ENCODE results near the gene CASKIN1. TPM values are rescaled to one million over a fixed set of nuclear protein-coding genes. Genes with fewer than 3 reads are reported as not detected.

Gene CASKIN1
- total RNA-seq, 1 donor from 2014 or later, result 1.6 TPM

DNA sequence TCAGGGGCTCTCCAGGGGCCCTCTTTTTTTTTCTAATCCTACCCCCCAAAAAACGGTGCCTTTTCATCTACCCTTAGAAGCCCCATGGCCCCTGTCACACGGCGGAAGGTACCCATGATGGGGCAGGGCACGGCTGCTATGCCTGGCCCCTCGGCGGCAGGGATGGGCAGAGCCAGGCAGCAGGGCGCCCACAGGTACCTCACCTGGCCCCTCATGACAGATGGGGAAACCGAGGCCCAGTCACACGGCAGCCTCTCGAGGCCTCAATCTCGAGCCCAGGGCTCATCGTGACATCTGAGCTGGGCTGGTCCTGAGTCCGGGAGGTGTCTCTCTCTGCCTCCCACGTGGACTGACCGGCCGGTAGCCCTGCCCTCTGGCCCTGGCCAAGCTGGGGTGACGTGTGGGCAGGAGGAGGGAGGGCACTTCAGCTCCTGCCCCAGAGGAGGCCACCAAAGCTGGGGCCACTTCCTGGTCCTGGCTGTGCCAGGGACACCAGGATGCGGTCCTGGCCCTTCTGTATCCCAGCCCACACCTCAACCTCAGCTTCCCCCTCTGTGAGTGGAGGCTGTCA, 29.3 kb downstream of the CASKIN1 start:
- peaks cover 22% of the 10 kb centered on the region for H3K79me2 ChIP-seq (ENCODE audit: low read depth)

DNA sequence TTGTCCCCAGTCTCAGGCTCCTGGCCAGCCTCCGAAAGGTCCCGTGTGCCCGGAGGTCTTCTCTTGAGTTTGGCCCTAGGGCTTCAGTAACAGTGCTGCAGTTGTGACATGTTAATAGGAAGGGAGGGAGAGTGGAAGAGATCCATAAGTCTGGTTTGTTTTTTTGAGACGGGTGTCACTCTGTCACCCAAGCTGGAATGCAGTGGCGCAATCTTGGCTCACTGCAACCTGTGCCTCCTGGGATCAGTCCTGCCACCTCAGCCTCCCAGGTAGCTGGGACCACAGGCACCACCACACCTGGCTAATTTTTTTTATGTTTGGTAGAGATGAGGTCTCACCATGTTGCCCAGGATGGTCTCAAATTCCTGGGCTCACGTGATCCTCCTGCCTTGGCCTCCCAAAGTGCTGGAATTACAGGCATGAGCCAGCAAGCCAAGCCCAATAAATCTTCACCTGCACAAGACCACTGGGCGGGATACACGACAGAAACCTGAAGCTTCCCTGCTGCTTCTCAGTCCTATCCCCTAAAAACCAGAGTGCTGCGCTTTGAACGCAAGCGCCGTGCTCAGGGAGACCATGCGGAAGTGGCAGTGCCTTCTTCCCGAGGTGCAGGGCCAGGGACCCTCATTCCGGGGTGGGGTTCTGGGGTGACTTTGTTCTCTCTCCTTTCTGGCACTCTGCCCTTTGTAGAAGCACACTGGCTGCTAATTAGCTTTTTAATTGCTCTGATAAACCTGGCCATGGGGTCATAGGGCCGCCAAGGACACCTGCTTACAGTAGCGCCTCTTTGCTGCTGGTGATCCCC, 29.9 kb downstream of the CASKIN1 start:
- TF ChIP-seq EZH2phosphoT487 (IDR thresholded peaks at IDR 0.05) (no peak), EZH2 (IDR thresholded peaks at IDR 0.05) (no peak)
- TF ChIP-seq, protein P1, sequence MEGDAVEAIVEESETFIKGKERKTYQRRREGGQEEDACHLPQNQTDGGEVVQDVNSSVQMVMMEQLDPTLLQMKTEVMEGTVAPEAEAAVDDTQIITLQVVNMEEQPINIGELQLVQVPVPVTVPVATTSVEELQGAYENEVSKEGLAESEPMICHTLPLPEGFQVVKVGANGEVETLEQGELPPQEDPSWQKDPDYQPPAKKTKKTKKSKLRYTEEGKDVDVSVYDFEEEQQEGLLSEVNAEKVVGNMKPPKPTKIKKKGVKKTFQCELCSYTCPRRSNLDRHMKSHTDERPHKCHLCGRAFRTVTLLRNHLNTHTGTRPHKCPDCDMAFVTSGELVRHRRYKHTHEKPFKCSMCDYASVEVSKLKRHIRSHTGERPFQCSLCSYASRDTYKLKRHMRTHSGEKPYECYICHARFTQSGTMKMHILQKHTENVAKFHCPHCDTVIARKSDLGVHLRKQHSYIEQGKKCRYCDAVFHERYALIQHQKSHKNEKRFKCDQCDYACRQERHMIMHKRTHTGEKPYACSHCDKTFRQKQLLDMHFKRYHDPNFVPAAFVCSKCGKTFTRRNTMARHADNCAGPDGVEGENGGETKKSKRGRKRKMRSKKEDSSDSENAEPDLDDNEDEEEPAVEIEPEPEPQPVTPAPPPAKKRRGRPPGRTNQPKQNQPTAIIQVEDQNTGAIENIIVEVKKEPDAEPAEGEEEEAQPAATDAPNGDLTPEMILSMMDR (IDR thresholded peaks at IDR 0.05), result no peak
- Mint-ChIP-seq H3K36me3 (peaks cover 2% of the 10 kb centered on the region), H3K4me3 (no peak overlapping the region), H3K27me3 (ENCODE audit: insufficient read depth, low read depth) (peaks cover 2% of the 10 kb centered on the region), H3K4me1 (no peaks in the 10 kb centered on the region), H3K27ac (no peak overlapping the region), H3K9me3 (no peaks in the 10 kb centered on the region)
- no peaks in the 10 kb centered on the region for H3K9me3 ChIP-seq (ENCODE audit: low read depth)
- no peak overlapping the region for H3K4me3 ChIP-seq
- peaks cover 5% of the 10 kb centered on the region for H3F3A ChIP-seq (ENCODE audit: low read depth)
- no peaks in the 10 kb centered on the region for H3K4me1 ChIP-seq
- peaks cover 17% of the 10 kb centered on the region for H4K20me1 ChIP-seq (ENCODE audit: low read depth)
- no peak overlapping the region for H3K27ac ChIP-seq
- H3K36me3 ChIP-seq, result no peaks in the 10 kb centered on the region
- no peak overlapping the region for H3K4me2 ChIP-seq
- no peak overlapping the region for H3K9ac ChIP-seq
- no peak overlapping the region for H2AFZ ChIP-seq (replicated peaks)
- no peak for DNase-seq (ENCODE audit: low spot score)
- no peaks in the 10 kb centered on the region for H3K27me3 ChIP-seq
- H3K79me2 ChIP-seq (ENCODE audit: low read depth), result peaks cover 29% of the 10 kb centered on the region

More for the DNA sequence above, 29.3 kb downstream of the CASKIN1 start:
- no peaks in the 10 kb centered on the region for H3K4me1 ChIP-seq
- no peak for DNase-seq (ENCODE audit: low spot score)
- no peaks in the 10 kb centered on the region for H3K36me3 ChIP-seq
- H3K27me3 ChIP-seq, result no peaks in the 10 kb centered on the region
- no peak overlapping the region for H3K27ac ChIP-seq
- peaks cover 5% of the 10 kb centered on the region for H3F3A ChIP-seq (ENCODE audit: low read depth)
- Mint-ChIP-seq H3K4me1 (no peaks in the 10 kb centered on the region), H3K9me3 (no peaks in the 10 kb centered on the region), H3K36me3 (peaks cover 4% of the 10 kb centered on the region), H3K27me3 (ENCODE audit: insufficient read depth, low read depth) (peaks cover 2% of the 10 kb centered on the region), H3K4me3 (no peak overlapping the region), H3K27ac (no peak overlapping the region)
- no peak for TF ChIP-seq EZH2phosphoT487 (IDR thresholded peaks at IDR 0.05)
- TF ChIP-seq, protein P1 (IDR thresholded peaks at IDR 0.05), result no peak
- no peak for TF ChIP-seq EZH2 (IDR thresholded peaks at IDR 0.05)
- no peak overlapping the region for H3K4me3 ChIP-seq
- no peaks in the 10 kb centered on the region for H3K9me3 ChIP-seq (ENCODE audit: low read depth)
- H3K9ac ChIP-seq, result no peak overlapping the region
- H4K20me1 ChIP-seq (ENCODE audit: low read depth), result peaks cover 11% of the 10 kb centered on the region
- no peak overlapping the region for H3K4me2 ChIP-seq
- no peak overlapping the region for H2AFZ ChIP-seq (replicated peaks)

DNA sequence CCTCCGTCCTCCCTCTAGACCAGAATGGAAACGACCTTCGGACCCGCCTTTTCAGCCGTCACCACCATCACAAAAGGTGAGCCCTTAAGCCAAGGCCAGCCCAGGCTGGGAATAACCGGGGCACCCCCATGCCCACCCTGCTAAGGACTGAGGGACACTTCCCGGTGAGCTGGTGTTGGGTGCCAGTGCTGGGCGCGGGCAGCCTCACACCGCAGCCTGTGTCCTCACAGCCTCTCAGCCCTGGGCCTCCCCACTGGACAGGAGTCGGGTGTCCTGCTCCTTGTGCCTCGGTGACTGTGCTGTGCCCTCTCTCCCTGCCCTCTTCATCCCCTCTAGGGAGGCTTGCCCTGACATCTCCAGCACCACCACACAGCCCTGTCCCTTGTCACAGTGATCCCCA, 30.5 kb downstream of the CASKIN1 start:
- Histone ChIP-seq H3K4me1 (no peaks in the 10 kb centered on the region), H4K20me1 (ENCODE audit: low read depth) (peaks cover 21% of the 10 kb centered on the region), H3K79me2 (ENCODE audit: low read depth) (peaks cover 35% of the 10 kb centered on the region), H3K27me3 (no peaks in the 10 kb centered on the region), H3K9ac (no peak overlapping the region), H3K9me3 (ENCODE audit: low read depth) (no peaks in the 10 kb centered on the region), H3F3A (ENCODE audit: low read depth) (peaks cover 6% of the 10 kb centered on the region), H3K4me3 (no peak overlapping the region), H3K4me2 (no peak overlapping the region), H3K36me3 (no peaks in the 10 kb centered on the region), H3K27ac (no peak overlapping the region), H2AFZ (replicated peaks) (no peak overlapping the region)
- H3K27me3 Mint-ChIP-seq (ENCODE audit: insufficient read depth, low read depth), result peaks cover 2% of the 10 kb centered on the region
- no peaks in the 10 kb centered on the region for H3K9me3 Mint-ChIP-seq
- H3K36me3 Mint-ChIP-seq, result peaks cover 2% of the 10 kb centered on the region
- no peak overlapping the region for H3K4me3 Mint-ChIP-seq
- no peak overlapping the region for H3K27ac Mint-ChIP-seq
- no peak for TF ChIP-seq EZH2phosphoT487 (IDR thresholded peaks at IDR 0.05)
- no peak for TF ChIP-seq EZH2 (IDR thresholded peaks at IDR 0.05)
- TF ChIP-seq, protein P1 (IDR thresholded peaks at IDR 0.05), result no peak
- no peak for DNase-seq (ENCODE audit: low spot score)
- H3K4me1 Mint-ChIP-seq, result no peaks in the 10 kb centered on the region

Data from neural progenitor cell (in vitro differentiated cells).